NCI-H748 (cell line): ENCODE data around the gene FOXO6.

Source experiments
- DNase-seq: peaks from one replicate; lab custom pipeline; 2025; ENCODE audit not compliant: unreplicated experiment; lab: John Stamatoyannopoulos, UW

FOXO6 gene

GRCh38 chr1:41350055-41350378, 11.2 kb upstream of the FOXO6 start:
- DNase-seq = no peak

GRCh38 chr1:41351262-41352151, 9.7 kb upstream of the FOXO6 start:
- DNase-seq = no peak

GRCh38 chr1:41353744-41354143, 7.5 kb upstream of the FOXO6 start:
- DNase-seq = no peak

- no peak for DNase-seq
These were observed 6.3 kb upstream of the FOXO6 start for GRCh38 chr1:41354956-41355355.

GRCh38 chr1:41355356-41355755, 5.9 kb upstream of the FOXO6 start:
- DNase-seq = no peak

GRCh38 chr1:41355761-41356160, 5.5 kb upstream of the FOXO6 start:
- DNase-seq = no peak

- no peak for DNase-seq
These were observed 4.5 kb upstream of the FOXO6 start for GRCh38 chr1:41356752-41357151.

GRCh38 chr1:41357451-41358101, 3.7 kb upstream of the FOXO6 start:
- DNase-seq = no peak

GRCh38 chr1:41358131-41359021, 2.9 kb upstream of the FOXO6 start:
- peak; percentile 79 for DNase-seq

- DNase-seq = no peak
These were observed 1.8 kb upstream of the FOXO6 start for GRCh38 chr1:41359211-41360073.

GRCh38 chr1:41360074-41360785, 1.0 kb upstream of the FOXO6 start:
- peak; percentile 97 for DNase-seq

GRCh38 chr1:41361495-41362356, 492 bp downstream of the FOXO6 start:
- peak; percentile 97 for DNase-seq

- peak; percentile 82 for DNase-seq
These were observed 1.1 kb downstream of the FOXO6 start for GRCh38 chr1:41362357-41362721.

- DNase-seq = peak; percentile 80
These were observed 1.7 kb downstream of the FOXO6 start for GRCh38 chr1:41362749-41363590.

- no peak for DNase-seq
These were observed 2.5 kb downstream of the FOXO6 start for GRCh38 chr1:41363591-41364320.

GRCh38 chr1:41364442-41365319, 3.4 kb downstream of the FOXO6 start:
- no peak for DNase-seq

- peak; percentile 79 for DNase-seq
These were observed 4.0 kb downstream of the FOXO6 start for GRCh38 chr1:41365320-41365633.
